H9 (cell line): ENCODE measurements around the gene HSD17B8. TPM values are rescaled to one million over a fixed set of nuclear protein-coding genes. Genes with fewer than 3 reads are reported as not detected.

ENCODE experiments used
- DNase-seq: peaks from one replicate; pipeline ENCODE4 v3.0.0-alpha.2; 2017
- H2AFZ ChIP-seq: one replicate; pipeline ENCODE4 v1.6.1; 2013; ENCODE audit warnings: mild to moderate bottlenecking, low read length, control low read depth, moderate library complexity
- H2AK5ac ChIP-seq: 2 replicates; pipeline ENCODE4 v1.6.1; 2013; ENCODE audit warnings: low read length, control low read depth, mixed read lengths; ENCODE audit not compliant: insufficient read length
- H2BK120ac ChIP-seq: one replicate; pipeline ENCODE4 v1.6.1; 2013; ENCODE audit warnings: low read depth, mild to moderate bottlenecking, low read length, control low read depth, inconsistent platforms; ENCODE audit not compliant: poor library complexity, severe bottlenecking
- H2BK12ac ChIP-seq: 2 replicates; pipeline ENCODE4 v1.6.1; 2013; ENCODE audit warnings: low read length, control low read depth, mixed read lengths, low read depth; ENCODE audit not compliant: insufficient read length
- H2BK15ac ChIP-seq: 2 replicates; pipeline ENCODE4 v1.6.1; 2013; ENCODE audit warnings: low read depth, low read length, control low read depth
- H2BK20ac ChIP-seq: one replicate; pipeline ENCODE4 v1.6.1; 2013; ENCODE audit warnings: low read depth, mild to moderate bottlenecking, low read length, control low read depth, inconsistent platforms; ENCODE audit not compliant: poor library complexity, severe bottlenecking
- H2BK5ac ChIP-seq: 2 replicates; pipeline ENCODE4 v1.6.1; 2013; ENCODE audit warnings: low read length, control low read depth, mixed read lengths; ENCODE audit not compliant: insufficient read length
- H3K14ac ChIP-seq: 2 replicates; pipeline ENCODE4 v1.6.1; 2013; ENCODE audit warnings: low read length, control low read depth; ENCODE audit not compliant: insufficient read depth
- H3K18ac ChIP-seq: 2 replicates; pipeline ENCODE4 v1.6.1; 2013; ENCODE audit warnings: low read depth, mild to moderate bottlenecking, mixed read lengths, low read length, control low read depth; ENCODE audit not compliant: insufficient read length
- H3K23ac ChIP-seq: 2 replicates; pipeline ENCODE4 v1.6.1; 2013; ENCODE audit warnings: low read length, control low read depth, mixed read lengths, low read depth; ENCODE audit not compliant: insufficient read length
- H3K23me2 ChIP-seq: 2 replicates; pipeline ENCODE4 v1.6.1; 2013; ENCODE audit warnings: low read depth, mild to moderate bottlenecking, mixed read lengths, low read length, control low read depth; ENCODE audit not compliant: insufficient read length, poor library complexity, severe bottlenecking
- H3K27ac ChIP-seq: 2 replicates; pipeline ENCODE4 v1.5.1; 2013; ENCODE audit warnings: low read length, control low read depth, mixed read lengths, low read depth; ENCODE audit not compliant: insufficient read length
- H3K27me3 ChIP-seq: 2 replicates; pipeline ENCODE4 v1.6.1; 2013; ENCODE audit warnings: low read length, control low read depth, inconsistent platforms; ENCODE audit not compliant: insufficient read depth
- H3K4ac ChIP-seq: 2 replicates; pipeline ENCODE4 v1.6.1; 2013; ENCODE audit warnings: low read depth, mild to moderate bottlenecking, control low read depth, inconsistent platforms, low read length, moderate library complexity
- H3K4me1 ChIP-seq: 2 replicates; pipeline ENCODE4 v1.6.1; 2013; ENCODE audit warnings: low read length, control low read depth, inconsistent platforms; ENCODE audit not compliant: insufficient read depth
- H3K4me2 ChIP-seq: 2 replicates; pipeline ENCODE4 v1.6.1; 2013; ENCODE audit warnings: low read length, control low read depth, mixed read lengths; ENCODE audit not compliant: insufficient read length, insufficient read depth
- H3K56ac ChIP-seq: 2 replicates; pipeline ENCODE4 v1.6.1; 2013; ENCODE audit warnings: low read depth, mild to moderate bottlenecking, mixed read lengths, low read length, control low read depth; ENCODE audit not compliant: insufficient read length
- H3K79me1 ChIP-seq: 2 replicates; pipeline ENCODE4 v1.6.1; 2013; ENCODE audit warnings: low read depth, mild to moderate bottlenecking, moderate library complexity, low read length, control low read depth, inconsistent platforms; ENCODE audit not compliant: insufficient read depth, poor library complexity, severe bottlenecking
- H3K79me2 ChIP-seq: 2 replicates; pipeline ENCODE4 v1.6.1; 2013; ENCODE audit warnings: low read length, control low read depth, inconsistent platforms; ENCODE audit not compliant: insufficient read depth
- H3K9ac ChIP-seq: 2 replicates; pipeline ENCODE4 v1.6.1; 2013; ENCODE audit warnings: low read length, control low read depth, mixed read lengths; ENCODE audit not compliant: insufficient read length; ENCODE audit errors: extremely low read depth
- H3K9me3 ChIP-seq: one replicate; pipeline ENCODE4 v1.6.1; 2013; ENCODE audit warnings: low read depth, low read length, inconsistent platforms; ENCODE audit not compliant: control insufficient read depth
- H3T11ph ChIP-seq: one replicate; pipeline ENCODE4 v1.6.1; 2013; ENCODE audit warnings: mild to moderate bottlenecking, low read length, control low read depth, inconsistent platforms
- H4K20me1 ChIP-seq: one replicate; pipeline ENCODE4 v1.6.1; 2013; ENCODE audit not compliant: control insufficient read depth, insufficient read length, insufficient read depth
- H4K5ac ChIP-seq: 2 replicates; pipeline ENCODE4 v1.6.1; 2013; ENCODE audit warnings: low read depth, mild to moderate bottlenecking, mixed read lengths, low read length, control low read depth; ENCODE audit not compliant: insufficient read length
- H4K8ac ChIP-seq: replicated peaks from 2 replicates; pipeline ENCODE4 v1.6.1; 2013; ENCODE audit warnings: low read length, control low read depth, mixed read lengths, low read depth; ENCODE audit not compliant: insufficient read length
- H4K91ac ChIP-seq: 2 replicates; pipeline ENCODE4 v1.6.1; 2013; ENCODE audit warnings: low read depth, mild to moderate bottlenecking, moderate library complexity, mixed read lengths, low read length, control low read depth; ENCODE audit not compliant: insufficient read length
- H3K27ac Mint-ChIP-seq, 3 experiments: 2 replicates in 2 of 3; 3 replicates in 1 of 3; pipeline ENCODE4 v1.8.0; 2020 to 2021; ENCODE audit warnings: mixed read lengths in 3 of 3, mild to moderate bottlenecking in 1 of 3, moderate library complexity in 1 of 3
- H3K27me3 Mint-ChIP-seq: 2 replicates; pipeline ENCODE4 v1.8.0; 2021; ENCODE audit warnings: low read depth, mild to moderate bottlenecking, moderate library complexity, mixed read lengths
- H3K36me3 Mint-ChIP-seq, 3 experiments: 2 replicates in 2 of 3; 3 replicates in 1 of 3; pipeline ENCODE4 v1.8.0; 2020 to 2021; ENCODE audit warnings: low read depth in 3 of 3, mixed read lengths in 3 of 3; ENCODE audit not compliant: insufficient read depth in 1 of 3
- H3K4me1 Mint-ChIP-seq, 2 experiments: 2 replicates each; pipeline ENCODE4 v1.8.0; 2020; ENCODE audit warnings: mixed read lengths in 2 of 2
- H3K4me3 Mint-ChIP-seq, 2 experiments: 2 replicates in 1 of 2; 3 replicates in 1 of 2; pipeline ENCODE4 v1.8.0; 2020 to 2021; ENCODE audit warnings: mild to moderate bottlenecking in 2 of 2, mixed read lengths in 2 of 2, moderate library complexity in 1 of 2
- H3K9me3 Mint-ChIP-seq, 2 experiments: 2 replicates in 1 of 2; 3 replicates in 1 of 2; pipeline ENCODE4 v1.8.0; 2020; ENCODE audit warnings: mild to moderate bottlenecking in 2 of 2, mixed read lengths in 2 of 2, moderate library complexity in 1 of 2
- CTCF ChIP-seq: fragments of 200-600 bp; sonication (generic); conservative IDR thresholded peaks from 3 replicates; pipeline ENCODE4 v1.8.0; 2021; ENCODE audit warnings: antibody characterized with exemption, mild to moderate bottlenecking
- WGBS: extraction: QIAGEN DNeasy Blood & Tissue Kit; methylation state at CpG from one replicate; pipeline ENCODE4 v1.1.7; 2013; ENCODE audit warnings: missing lambda C conversion rate, low lambda C conversion rate, mixed read lengths; ENCODE audit not compliant: insufficient read length; ENCODE audit errors: extremely low coverage; 5-methylcytosine and 5-hydroxymethylcytosine counted together
- total RNA-seq: library from RNA; stranded (reverse); gene quantifications from 2 replicates; pipeline ENCODE4 v1.2.1, GENCODE V29; 2021

HSD17B8 gene
- total RNA-seq, 1 experiment from 2014 or later, result 7.1 TPM

DNA sequence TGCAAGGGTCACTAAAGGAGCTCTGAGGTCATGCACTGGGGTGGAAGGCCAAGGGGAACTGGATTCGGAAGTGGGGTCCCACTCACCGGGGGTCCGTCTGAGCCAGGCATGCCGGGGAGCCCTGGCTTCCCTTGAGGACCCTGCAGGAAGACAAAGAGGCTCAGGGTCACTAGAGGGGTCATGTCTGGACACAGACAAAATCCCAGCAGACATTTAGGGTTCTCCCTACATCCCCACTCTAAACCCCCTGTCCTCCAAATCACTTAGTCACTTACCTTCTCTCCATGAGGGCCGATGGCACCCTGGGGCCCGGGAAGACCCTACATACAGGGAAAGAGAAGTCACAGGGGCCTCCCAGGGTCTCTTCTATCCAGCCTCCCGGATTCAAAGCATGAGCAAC is 27.5 kb upstream of the HSD17B8 start:
- no peaks in the 10 kb centered on the region for H3K79me2 ChIP-seq
- no peak overlapping the region for H3K27ac ChIP-seq
- H2BK15ac ChIP-seq, result no peak overlapping the region
- no peak overlapping the region for H2AK5ac ChIP-seq
- no peak overlapping the region for H3K9ac ChIP-seq
- no peak for TF ChIP-seq CTCF
- no peak overlapping the region for H4K91ac ChIP-seq
- H3K4me1 ChIP-seq, result no peaks in the 10 kb centered on the region
- H3K23ac ChIP-seq, result no peak overlapping the region
- no peaks in the 10 kb centered on the region for H3K9me3 ChIP-seq
- H3T11ph ChIP-seq, result no peak overlapping the region
- H4K20me1 ChIP-seq, result no peaks in the 10 kb centered on the region
- H4K5ac ChIP-seq, result no peak overlapping the region
- no peak overlapping the region for H3K4me2 ChIP-seq
- no peak overlapping the region for H2BK20ac ChIP-seq
- Mint-ChIP-seq H3K36me3 (peaks cover 0 to 2% (median 0%) of the 10 kb centered on the region in 3 experiments; a peak in 2 of 7 replicates), H3K9me3 (no peaks in the 10 kb centered on the region; a peak in 1 of 5 replicates), H3K27me3 (peaks cover 42% of the 10 kb centered on the region), H3K27ac (no peak overlapping the region), H3K4me1 (peaks cover 4 to 8% of the 10 kb centered on the region in 2 experiments), H3K4me3 (no peak overlapping the region)
- no peak overlapping the region for H3K18ac ChIP-seq
- no peak overlapping the region for H3K56ac ChIP-seq
- no peak overlapping the region for H2BK120ac ChIP-seq
- no peaks in the 10 kb centered on the region for H3K79me1 ChIP-seq
- no CpG with 5 or more reads among the region's 7 CpGs for WGBS
- H2BK5ac ChIP-seq, result no peak overlapping the region
- H3K23me2 ChIP-seq, result no peaks in the 10 kb centered on the region
- no peak overlapping the region for H3K4ac ChIP-seq
- H2AFZ ChIP-seq, result no peak overlapping the region
- H2BK12ac ChIP-seq, result no peak overlapping the region
- no peaks in the 10 kb centered on the region for H3K27me3 ChIP-seq
- DNase-seq, result no peak
- H3K14ac ChIP-seq, result no peak overlapping the region
- H4K8ac ChIP-seq, result no peak overlapping the region
